Mesothelial cell of epicardium (in vitro differentiated cells): Measurements from ENCODE around the gene FAM185A. TPM values are rescaled to one million over a fixed set of nuclear protein-coding genes. Genes with fewer than 3 reads are reported as not detected.

Source experiments
- DNase-seq, 2 experiments: peaks; one replicate each; pipeline ENCODE4 v3.0.0; 2021; ENCODE audit warnings: low spot score in 2 of 2; ENCODE audit not compliant: unreplicated experiment in 2 of 2
- H3K27ac Mint-ChIP-seq: 2 replicates; pipeline ENCODE4 v1.8.0; 2021; ENCODE audit warnings: mixed read lengths
- H3K27me3 Mint-ChIP-seq: 2 replicates; pipeline ENCODE4 v1.8.0; 2021; ENCODE audit warnings: low read depth, mixed read lengths
- H3K36me3 Mint-ChIP-seq: 2 replicates; pipeline ENCODE4 v1.8.0; 2021; ENCODE audit warnings: mixed read lengths
- H3K4me1 Mint-ChIP-seq: 2 replicates; pipeline ENCODE4 v1.8.0; 2021; ENCODE audit warnings: mixed read lengths
- H3K4me3 Mint-ChIP-seq: 2 replicates; pipeline ENCODE4 v1.8.0; 2021; ENCODE audit warnings: mild to moderate bottlenecking, moderate library complexity, mixed read lengths
- H3K9me3 Mint-ChIP-seq: 2 replicates; pipeline ENCODE4 v1.8.0; 2021; ENCODE audit warnings: mixed read lengths
- CTCF ChIP-seq: fragments of 200-600 bp; sonication (generic); IDR thresholded peaks from one replicate; pipeline ENCODE4 v1.5.0; 2021; ENCODE audit warnings: antibody characterized with exemption; ENCODE audit not compliant: unreplicated experiment
- total RNA-seq: library from RNA; stranded (reverse); gene quantifications from 3 replicates; pipeline ENCODE4 v1.2.1, GENCODE V29; 2021

Gene FAM185A
- total RNA-seq, 1 donor from 2014 or later = 11.6 TPM

GRCh38 chr7:102841290-102841689 is 92.5 kb downstream of the FAM185A start:
- Mint-ChIP-seq H3K4me1 (peaks cover 23% of the 10 kb centered on the region), H3K36me3 (peaks cover 11% of the 10 kb centered on the region), H3K27me3 (no peaks in the 10 kb centered on the region), H3K9me3 (peaks cover 10% of the 10 kb centered on the region), H3K4me3 (no peak overlapping the region), H3K27ac (no peak overlapping the region)
- no peak for TF ChIP-seq CTCF
- DNase-seq = peak in 1 of 2 experiments; percentile 45

GRCh38 chr7:102842284-102842683 is 93.5 kb downstream of the FAM185A start:
- no peak for TF ChIP-seq CTCF
- peaks cover 11% of the 10 kb centered on the region for H3K36me3 Mint-ChIP-seq
- no peak overlapping the region for H3K27ac Mint-ChIP-seq
- H3K9me3 Mint-ChIP-seq = peaks cover 10% of the 10 kb centered on the region
- no peak for DNase-seq
- H3K27me3 Mint-ChIP-seq = no peaks in the 10 kb centered on the region
- H3K4me1 Mint-ChIP-seq = peaks cover 15% of the 10 kb centered on the region
- H3K4me3 Mint-ChIP-seq = no peak overlapping the region

GRCh38 chr7:102843850-102844249 is 95.1 kb downstream of the FAM185A start:
- H3K4me3 Mint-ChIP-seq = no peak overlapping the region

GRCh38 chr7:102845346-102845745 is 96.5 kb downstream of the FAM185A start:
- no peaks in the 10 kb centered on the region for H3K27me3 Mint-ChIP-seq
- H3K4me3 Mint-ChIP-seq = no peak overlapping the region
- H3K36me3 Mint-ChIP-seq = peaks cover 11% of the 10 kb centered on the region
- H3K27ac Mint-ChIP-seq = no peak overlapping the region
- H3K4me1 Mint-ChIP-seq = peaks cover 23% of the 10 kb centered on the region
- peaks cover 10% of the 10 kb centered on the region for H3K9me3 Mint-ChIP-seq
- TF ChIP-seq CTCF = no peak
- DNase-seq = no peak

More at GRCh38 chr7:102843850-102844249, 95.1 kb downstream of the FAM185A start:
- peaks cover 10% of the 10 kb centered on the region for H3K9me3 Mint-ChIP-seq
- no peaks in the 10 kb centered on the region for H3K27me3 Mint-ChIP-seq
- TF ChIP-seq CTCF = no peak
- no peak overlapping the region for H3K27ac Mint-ChIP-seq
- no peak for DNase-seq
- peaks cover 11% of the 10 kb centered on the region for H3K36me3 Mint-ChIP-seq
- H3K4me1 Mint-ChIP-seq = peaks cover 15% of the 10 kb centered on the region

GRCh38 chr7:102849079-102849478 is 100.3 kb downstream of the FAM185A start:
- H3K27me3 Mint-ChIP-seq = no peaks in the 10 kb centered on the region
- H3K27ac Mint-ChIP-seq = no peak overlapping the region
- no peak for TF ChIP-seq CTCF
- H3K4me1 Mint-ChIP-seq = peaks cover 23% of the 10 kb centered on the region
- H3K36me3 Mint-ChIP-seq = peaks cover 14% of the 10 kb centered on the region
- peaks cover 10% of the 10 kb centered on the region for H3K9me3 Mint-ChIP-seq
- no peak for DNase-seq
- H3K4me3 Mint-ChIP-seq = no peak overlapping the region

GRCh38 chr7:102849538-102849937 is 100.7 kb downstream of the FAM185A start:
- no peak for TF ChIP-seq CTCF
- Mint-ChIP-seq H3K9me3 (peaks cover 10% of the 10 kb centered on the region), H3K27ac (peak overlapping the region; percentile 41), H3K4me1 (peaks cover 23% of the 10 kb centered on the region), H3K27me3 (no peaks in the 10 kb centered on the region), H3K36me3 (peaks cover 14% of the 10 kb centered on the region), H3K4me3 (no peak overlapping the region)
- no peak for DNase-seq
